Activated T-helper 1 cell treated with Interleukin-2 at 50 U/mL for 16 hours (primary cell): ENCODE measurements around the gene ZNF800.

Source experiments
- DNase-seq: peaks from one replicate; pipeline ENCODE4 v3.0.0-alpha.2; 2020; ENCODE audit warnings: low read depth

The ZNF800 gene

DNA sequence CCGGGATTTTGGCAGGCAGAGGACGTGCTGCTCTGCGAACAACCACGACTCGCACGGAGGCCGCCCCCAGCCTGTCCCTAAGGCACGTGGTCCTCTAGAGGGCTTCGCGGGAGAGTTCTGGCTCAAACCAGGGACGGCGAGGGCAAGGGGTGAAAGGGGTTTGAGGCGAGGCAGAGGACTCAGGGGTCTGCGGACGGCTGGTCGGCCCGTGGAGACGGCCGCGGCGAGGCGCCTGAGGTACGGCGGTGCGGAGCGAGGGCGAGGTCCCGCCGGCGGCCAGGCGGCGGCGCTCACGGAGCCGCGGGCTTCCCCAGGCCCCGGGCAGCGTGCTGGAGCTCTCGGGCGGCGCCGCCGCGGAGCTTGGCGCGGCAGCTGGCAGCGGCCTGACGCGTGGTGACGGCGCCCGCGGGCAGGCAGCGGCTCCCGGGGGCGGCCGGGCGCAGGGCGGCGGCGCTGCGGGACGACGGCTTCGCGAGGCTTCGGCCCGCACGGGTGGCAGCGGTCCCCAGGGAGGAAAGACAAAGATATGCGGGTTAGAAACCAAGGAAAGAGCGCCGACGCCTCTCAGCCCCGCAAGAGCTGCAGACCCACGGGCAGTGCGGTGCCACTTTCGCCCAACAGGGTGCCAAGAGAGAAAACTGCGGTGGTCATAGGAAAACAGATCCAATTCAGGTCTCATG lies 44.8 kb downstream of the ZNF800 start:
- peak; percentile 65 for DNase-seq

DNA sequence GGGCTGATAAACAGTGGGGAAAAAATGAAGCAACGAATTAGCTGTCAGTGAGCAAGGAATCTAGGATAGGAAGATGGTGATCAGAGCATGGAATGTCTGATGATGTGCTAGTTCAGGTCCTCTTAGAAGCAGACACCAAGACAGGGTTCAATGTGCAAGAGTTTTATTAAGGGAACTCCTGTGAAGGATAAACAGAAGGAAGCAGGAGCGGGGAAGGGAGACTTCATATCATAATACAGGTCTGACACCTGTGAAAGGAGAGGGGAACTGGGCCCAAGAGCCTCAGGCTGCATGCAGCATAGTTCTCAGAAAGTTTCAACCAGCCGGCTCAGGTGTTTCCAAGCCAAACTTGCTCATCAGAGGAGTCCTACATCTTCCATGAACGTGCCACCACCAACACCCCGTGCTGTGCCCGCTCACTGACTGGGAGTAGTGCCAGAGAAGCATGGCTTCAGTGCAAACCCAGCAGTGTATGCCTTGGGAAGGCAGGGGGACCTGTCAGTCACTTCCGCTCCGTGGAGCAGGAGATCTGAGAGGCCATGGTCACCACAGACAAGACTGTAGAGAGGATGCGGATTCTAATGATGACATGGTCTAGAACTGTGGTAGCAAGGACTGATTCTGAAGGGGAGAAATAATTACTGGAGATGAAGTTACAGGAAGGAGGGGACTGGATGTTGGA lies 45.8 kb downstream of the ZNF800 start:
- no peak for DNase-seq

DNA sequence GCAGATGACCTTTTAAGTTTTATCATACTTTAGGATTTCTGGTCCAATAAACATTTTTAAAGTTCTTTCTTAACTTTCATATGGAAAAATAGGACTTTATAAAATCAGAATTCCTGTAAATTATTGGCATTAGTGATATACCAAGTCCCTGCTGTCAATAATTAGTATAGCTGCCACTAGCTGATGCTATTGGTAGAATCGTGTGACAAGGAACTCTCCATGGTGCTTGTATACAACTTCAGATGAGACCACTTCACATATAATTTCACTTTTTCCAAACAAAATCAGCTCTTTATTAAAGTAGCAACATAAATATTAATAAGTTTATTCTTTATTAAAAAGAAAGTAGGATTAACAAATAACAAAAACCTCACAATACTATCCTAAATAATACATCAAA lies 49.9 kb downstream of the ZNF800 start:
- DNase-seq, result no peak

DNA sequence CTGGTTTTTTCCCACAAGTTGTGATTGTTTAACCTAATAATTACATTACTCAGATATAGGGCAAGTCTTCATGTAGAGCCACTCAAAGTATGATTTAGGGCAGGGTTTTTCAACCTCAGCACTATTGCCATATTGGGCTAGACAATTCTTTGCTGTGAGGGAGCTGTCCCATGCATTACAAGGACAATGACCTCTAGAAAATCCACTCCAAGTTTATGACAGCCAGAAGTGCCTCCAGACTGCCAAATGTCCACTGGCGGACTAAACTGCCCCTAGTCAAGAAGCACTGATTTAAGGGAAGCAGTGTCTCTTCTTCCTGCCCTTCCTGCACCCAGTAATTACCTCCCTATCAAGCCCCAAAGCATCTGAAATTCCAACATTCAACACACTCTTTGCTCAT lies 54.4 kb downstream of the ZNF800 start:
- no peak for DNase-seq

DNA sequence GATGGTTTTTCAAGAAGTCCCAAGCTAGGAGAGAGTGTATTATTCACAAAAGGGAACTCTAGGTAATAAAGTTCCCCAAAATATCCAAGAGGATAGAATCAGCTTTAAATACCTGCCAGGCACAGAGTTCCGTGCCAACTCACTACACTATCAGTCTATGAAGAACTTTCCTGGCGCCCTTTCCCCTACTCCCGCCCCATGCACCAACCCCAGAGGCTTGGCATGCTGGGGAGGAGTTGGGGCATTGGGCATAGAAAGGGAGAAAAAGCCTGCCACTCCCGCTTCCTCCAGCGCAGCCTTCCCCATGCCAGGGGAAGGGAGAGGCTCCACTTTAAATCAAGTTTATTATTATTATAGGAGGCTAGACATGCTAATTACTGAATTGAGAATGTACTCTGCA lies 54.9 kb downstream of the ZNF800 start:
- DNase-seq, result no peak

DNA sequence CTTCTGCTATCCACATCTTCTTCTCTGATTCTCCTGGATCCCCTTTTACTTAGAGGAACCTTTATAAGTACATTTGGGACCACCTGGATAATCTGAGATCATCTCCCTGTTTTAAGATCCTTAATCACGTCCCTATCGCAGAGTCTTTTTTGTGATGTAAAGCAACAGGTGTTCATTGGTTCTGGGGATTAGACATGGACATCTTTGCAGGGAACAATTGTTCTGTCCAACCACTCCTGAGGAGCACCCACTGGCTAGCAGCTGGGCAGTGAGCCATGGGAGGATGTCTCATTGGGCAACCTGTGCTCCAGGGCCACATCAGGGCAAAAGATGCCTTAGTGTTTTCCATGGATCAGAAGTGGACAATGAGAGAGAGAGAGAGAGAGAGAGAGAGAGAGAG lies 56.0 kb downstream of the ZNF800 start:
- no peak for DNase-seq

DNA sequence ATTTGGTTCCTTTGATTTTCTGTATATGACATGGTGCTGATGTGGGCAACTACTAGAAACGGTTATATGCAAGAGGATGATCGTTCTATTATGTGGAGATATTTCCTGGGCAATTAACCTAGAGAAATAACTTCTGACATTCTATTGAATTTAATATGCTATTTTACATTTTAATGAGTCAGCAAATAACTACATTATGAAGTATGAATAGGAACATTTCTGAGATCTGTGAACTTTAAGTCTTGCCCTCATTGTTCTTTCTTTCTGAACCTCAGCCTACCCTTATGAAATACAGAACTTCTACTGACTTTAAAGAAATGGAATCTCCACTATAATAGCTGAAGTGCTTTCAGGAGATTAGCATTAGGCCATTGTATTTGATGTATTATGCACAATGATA lies 59.6 kb downstream of the ZNF800 start:
- DNase-seq, result no peak

DNA sequence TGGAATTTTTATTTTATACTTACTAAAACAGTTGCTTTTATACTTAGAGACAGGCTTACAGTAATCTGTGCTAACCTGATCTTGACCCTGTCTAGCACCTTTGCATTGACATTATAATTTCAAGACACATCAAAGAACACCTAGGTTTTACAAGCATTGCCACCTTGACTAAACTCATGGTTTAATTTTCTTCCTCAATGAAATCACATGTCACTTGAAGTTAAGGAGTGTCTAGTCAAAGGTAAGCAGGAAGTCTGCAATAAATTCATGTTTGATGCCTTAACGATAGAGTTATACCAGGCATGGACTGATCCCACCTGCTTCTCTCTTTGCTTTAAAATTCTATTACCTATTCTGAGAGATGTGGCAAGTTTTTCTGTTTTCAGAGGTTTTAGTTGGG lies 62.4 kb downstream of the ZNF800 start:
- no peak for DNase-seq

DNA sequence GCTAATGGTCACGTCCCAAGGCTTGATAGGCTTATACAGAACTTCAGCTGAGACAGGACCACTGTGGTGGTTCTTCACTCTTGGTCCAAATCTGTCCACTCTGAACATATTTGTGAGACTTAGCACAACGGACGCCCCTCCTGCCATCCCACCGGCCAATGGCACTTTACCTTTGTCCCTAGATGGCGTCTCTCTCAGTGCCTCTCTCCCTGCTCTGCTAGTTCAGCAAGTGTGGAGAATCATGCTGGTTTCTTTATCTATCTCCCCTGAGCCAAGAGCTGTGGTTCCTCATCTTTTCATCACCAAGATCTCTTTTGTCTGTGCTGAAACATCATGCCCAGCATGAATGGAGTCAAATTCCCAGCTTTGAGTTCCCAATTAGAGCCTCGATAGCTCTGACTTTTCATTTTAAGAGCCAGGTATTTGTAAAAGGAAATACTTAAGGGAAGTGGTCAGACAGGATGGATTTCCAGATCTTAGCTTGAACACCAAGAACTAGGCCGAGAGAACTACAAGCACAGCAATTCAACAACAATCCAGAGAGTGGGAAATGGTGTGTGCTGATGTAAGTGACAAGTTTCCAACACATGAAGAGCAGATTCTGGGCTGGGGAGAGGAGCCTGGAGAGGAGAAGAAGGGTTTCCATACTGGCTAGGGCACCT lies 69.5 kb downstream of the ZNF800 start:
- no peak for DNase-seq

DNA sequence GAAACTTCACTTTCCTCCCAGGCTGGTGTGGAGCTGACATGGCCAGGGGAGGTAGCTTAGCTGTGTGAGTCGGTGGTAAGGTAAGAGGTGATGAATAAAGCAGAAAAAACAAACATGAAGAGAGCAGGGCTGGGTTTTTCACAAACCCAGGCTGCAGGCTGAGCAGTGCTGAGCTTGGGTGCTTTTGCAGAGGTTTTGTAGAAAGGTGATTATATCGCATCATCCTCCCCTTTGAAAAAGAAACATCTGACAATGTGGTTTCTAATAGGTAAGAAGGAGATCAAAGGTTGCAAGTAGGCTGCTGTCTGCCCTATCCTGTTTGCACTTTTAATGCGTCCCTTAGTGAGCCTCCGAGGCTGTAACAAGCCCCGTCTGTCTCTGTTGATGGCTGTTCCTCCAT lies 70.2 kb downstream of the ZNF800 start:
- DNase-seq, result no peak

DNA sequence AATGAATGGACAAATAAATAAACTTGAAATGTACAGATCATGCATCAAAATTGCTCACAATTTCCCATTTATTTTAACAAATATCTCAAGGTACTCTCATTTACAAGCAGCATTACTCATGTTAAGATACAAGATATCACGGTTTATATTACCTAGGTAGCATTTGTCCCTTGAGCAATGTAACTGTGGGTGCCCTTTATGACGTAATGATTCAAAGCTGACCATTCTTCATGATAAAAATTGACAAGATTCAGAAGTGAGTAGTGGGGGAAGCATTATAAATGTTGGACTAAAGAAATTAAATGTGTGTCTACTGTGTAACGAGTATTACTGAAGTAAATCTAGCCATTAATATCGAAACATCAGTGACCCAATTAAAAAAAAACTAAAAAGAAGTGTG lies 71.5 kb downstream of the ZNF800 start:
- DNase-seq, result no peak
